Measurements from ENCODE around the gene AP2M1. TPM values are rescaled to one million over a fixed set of nuclear protein-coding genes. Genes with fewer than 3 reads are reported as not detected.

AP2M1 gene
- total and polyA plus RNA-seq, 2 of the 13 experiments (the other 11 are each of a cell fraction or from before 2014, with no cell fraction given), result 126 to 146 TPM

DNA sequence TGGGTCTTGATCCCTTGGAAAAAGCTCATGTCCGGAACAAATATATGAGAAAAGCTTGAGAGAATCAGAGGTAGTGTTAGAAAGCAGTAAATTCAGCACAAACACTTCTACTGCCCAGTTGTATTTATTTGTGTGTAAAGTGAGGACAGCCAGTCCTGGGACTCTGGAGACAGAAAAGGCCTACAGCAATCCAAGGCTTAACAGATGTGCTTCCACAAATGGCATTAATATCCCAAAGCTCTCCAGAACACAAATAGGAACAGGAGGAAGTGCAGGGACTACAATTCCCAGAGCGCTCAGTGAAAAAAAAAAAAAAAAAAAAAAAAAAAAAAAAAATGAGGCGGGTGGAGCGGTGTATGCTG lies 390 bp upstream of the AP2M1 start (continued):
- TF ChIP-seq PAX8 (CRISPR knock-in tag; IDR thresholded peaks at IDR 0.05; ENCODE audit: borderline replicate concordance) (no peak), ZC3H13 (CRISPR knock-in tag; IDR thresholded peaks at IDR 0.05) (0 out of 2 replicates have a peak, but pooled peaks have one; percentile 36), ZFP91 (CRISPR knock-in tag; IDR thresholded peaks at IDR 0.05; ENCODE audit: borderline replicate concordance) (no peak), ZNF260 (CRISPR knock-in tag; IDR thresholded peaks at IDR 0.05; ENCODE audit: borderline replicate concordance, low read depth) (no peak)

DNA sequence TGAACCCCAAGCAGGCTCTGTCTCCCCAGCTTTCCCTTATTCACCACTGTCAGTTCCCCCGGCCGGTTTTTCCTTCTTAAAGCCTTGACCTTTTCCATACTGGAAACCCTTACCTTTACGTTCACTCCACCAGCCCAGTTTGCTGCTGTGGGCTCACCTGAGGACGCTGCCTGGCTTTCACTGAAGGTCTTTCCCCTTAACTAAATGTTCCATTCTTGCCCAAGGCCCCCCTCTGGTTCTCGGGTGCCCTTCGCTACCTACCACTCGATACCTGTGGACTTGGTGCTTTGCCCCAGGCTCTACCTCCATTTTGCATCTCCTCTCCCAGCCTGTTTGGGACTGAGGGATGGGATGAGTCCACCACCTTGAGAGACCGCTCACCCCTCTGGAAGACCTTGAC lies 851 bp downstream of the AP2M1 start:
- FAIRE-seq, result no peak
- Histone ChIP-seq H4K20me1 (ENCODE audit: insufficient read depth, low read length) (no peaks in the 10 kb centered on the region; the same call in 1 of the 2 replicates), H3K9ac (ENCODE audit: insufficient read depth, low read depth, low read length) (peak overlapping the region; percentile 98), H3K27ac (ENCODE audit: extremely low read length, insufficient read depth, low read length) (peak overlapping the region; percentile 77), H3K4me1 (ENCODE audit: insufficient read depth, low read length) (peaks cover 24% of the 10 kb centered on the region), H3K36me3 (replicated peaks in 1 of 2; ENCODE audit: control insufficient read depth in 1 of 2, insufficient read depth in 2 of 2, low read length in 2 of 2) (peaks cover 27 to 50% of the 10 kb centered on the region in 2 experiments), H3K4me2 (ENCODE audit: low read depth, low read length) (peak overlapping the region; percentile 95), H3K79me2 (ENCODE audit: insufficient read depth, low read length) (peaks cover 23% of the 10 kb centered on the region), H3K4me3 (replicated peaks in 1 of 3; ENCODE audit: insufficient read depth in 1 of 3, low read depth in 2 of 3, low read length in 3 of 3) (peak overlapping the region; percentile 97 to 99 (median 99)), H3K9me3 (ENCODE audit: low read length) (no peaks in the 10 kb centered on the region), H3K27me3 (ENCODE audit: control insufficient read depth in 1 of 2, insufficient read depth in 2 of 2, low read length in 2 of 2) (no peaks in the 10 kb centered on the region; a peak in 1 of 5 replicates), H2AFZ (ENCODE audit: low read length) (no peak overlapping the region)
- intact Hi-C loops (cut with micrococcal nuclease; ENCODE audit: unreplicated experiment), result loop anchor here (2.0 kb wide), 1 partner anchor 19 kb away; no protein-coding TSS in a partner anchor
- DNase-seq (ENCODE audit: low spot score), result no peak
- ATAC-seq, result peak; percentile 9; the same call in 2 of the 3 replicates
- ChIA-PET CTCF (ENCODE audit: low intra/inter-chr PET ratio, low total read pairs) (no interaction called here), POLR2A (interaction anchor here (0.7 to 2.4 kb wide), 3 partner anchors 9 to 10 kb away, joined by 3 to 23 read pairs (median 17); partner anchors contain the start of gene ABCF3)
- no TSS peak for BruUV-seq (replicated peaks)
- WGBS (ENCODE audit: low lambda C conversion rate), result 11% methylated on average over 8 of the region's 8 CpGs
- in situ Hi-C loops (cut with HindIII; ENCODE audit: extremely low pct_ligation_motif_present, low pct_unique_long_range_greater_than_20kb), result no loop called here
- TF ChIP-seq CBX5 (CRISPR knock-in tag; IDR thresholded peaks at IDR 0.05; ENCODE audit: borderline replicate concordance), result no peak
- TF ChIP-seq CREB1 (IDR thresholded peaks at IDR 0.05), result no peak
- TF ChIP-seq CREB1 (CRISPR knock-in tag; IDR thresholded peaks at IDR 0.05), result no peak
- TF ChIP-seq HNRNPK (IDR thresholded peaks at IDR 0.05; ENCODE audit: low read depth, low read length, poor library complexity, severe bottlenecking), result no peak
- TF ChIP-seq, protein P1, sequence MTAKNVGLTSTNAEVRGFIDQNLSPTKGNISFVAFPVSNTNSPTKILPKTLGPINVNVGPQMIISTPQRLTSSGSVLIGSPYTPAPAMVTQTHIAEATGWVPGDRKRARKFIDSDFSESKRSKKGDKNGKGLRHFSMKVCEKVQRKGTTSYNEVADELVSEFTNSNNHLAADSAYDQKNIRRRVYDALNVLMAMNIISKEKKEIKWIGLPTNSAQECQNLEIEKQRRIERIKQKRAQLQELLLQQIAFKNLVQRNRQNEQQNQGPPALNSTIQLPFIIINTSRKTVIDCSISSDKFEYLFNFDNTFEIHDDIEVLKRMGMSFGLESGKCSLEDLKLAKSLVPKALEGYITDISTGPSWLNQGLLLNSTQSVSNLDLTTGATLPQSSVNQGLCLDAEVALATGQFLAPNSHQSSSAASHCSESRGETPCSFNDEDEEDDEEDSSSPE (CRISPR knock-in tag; IDR thresholded peaks at IDR 0.05), result no peak
- TF ChIP-seq ZMAT3 (CRISPR knock-in tag; conservative IDR thresholded peaks at IDR 0.05), result no peak
- no peak for TF ChIP-seq U2AF1 (optimal IDR thresholded peaks at IDR 0.05; ENCODE audit: low read depth, low read length)
- TF ChIP-seq CBX2 (IDR thresholded peaks at IDR 0.05; ENCODE audit: low read depth, low read length), result no peak
- no peak for TF ChIP-seq CBX2 (CRISPR knock-in tag; IDR thresholded peaks at IDR 0.05; ENCODE audit: low read depth)
- TF ChIP-seq, protein P2, sequence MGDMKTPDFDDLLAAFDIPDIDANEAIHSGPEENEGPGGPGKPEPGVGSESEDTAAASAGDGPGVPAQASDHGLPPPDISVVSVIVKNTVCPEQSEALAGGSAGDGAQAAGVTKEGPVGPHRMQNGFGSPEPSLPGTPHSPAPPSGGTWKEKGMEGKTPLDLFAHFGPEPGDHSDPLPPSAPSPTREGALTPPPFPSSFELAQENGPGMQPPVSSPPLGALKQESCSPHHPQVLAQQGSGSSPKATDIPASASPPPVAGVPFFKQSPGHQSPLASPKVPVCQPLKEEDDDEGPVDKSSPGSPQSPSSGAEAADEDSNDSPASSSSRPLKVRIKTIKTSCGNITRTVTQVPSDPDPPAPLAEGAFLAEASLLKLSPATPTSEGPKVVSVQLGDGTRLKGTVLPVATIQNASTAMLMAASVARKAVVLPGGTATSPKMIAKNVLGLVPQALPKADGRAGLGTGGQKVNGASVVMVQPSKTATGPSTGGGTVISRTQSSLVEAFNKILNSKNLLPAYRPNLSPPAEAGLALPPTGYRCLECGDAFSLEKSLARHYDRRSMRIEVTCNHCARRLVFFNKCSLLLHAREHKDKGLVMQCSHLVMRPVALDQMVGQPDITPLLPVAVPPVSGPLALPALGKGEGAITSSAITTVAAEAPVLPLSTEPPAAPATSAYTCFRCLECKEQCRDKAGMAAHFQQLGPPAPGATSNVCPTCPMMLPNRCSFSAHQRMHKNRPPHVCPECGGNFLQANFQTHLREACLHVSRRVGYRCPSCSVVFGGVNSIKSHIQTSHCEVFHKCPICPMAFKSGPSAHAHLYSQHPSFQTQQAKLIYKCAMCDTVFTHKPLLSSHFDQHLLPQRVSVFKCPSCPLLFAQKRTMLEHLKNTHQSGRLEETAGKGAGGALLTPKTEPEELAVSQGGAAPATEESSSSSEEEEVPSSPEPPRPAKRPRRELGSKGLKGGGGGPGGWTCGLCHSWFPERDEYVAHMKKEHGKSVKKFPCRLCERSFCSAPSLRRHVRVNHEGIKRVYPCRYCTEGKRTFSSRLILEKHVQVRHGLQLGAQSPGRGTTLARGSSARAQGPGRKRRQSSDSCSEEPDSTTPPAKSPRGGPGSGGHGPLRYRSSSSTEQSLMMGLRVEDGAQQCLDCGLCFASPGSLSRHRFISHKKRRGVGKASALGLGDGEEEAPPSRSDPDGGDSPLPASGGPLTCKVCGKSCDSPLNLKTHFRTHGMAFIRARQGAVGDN (CRISPR knock-in tag; IDR thresholded peaks at IDR 0.05), result no peak
- TF ChIP-seq, protein P3, sequence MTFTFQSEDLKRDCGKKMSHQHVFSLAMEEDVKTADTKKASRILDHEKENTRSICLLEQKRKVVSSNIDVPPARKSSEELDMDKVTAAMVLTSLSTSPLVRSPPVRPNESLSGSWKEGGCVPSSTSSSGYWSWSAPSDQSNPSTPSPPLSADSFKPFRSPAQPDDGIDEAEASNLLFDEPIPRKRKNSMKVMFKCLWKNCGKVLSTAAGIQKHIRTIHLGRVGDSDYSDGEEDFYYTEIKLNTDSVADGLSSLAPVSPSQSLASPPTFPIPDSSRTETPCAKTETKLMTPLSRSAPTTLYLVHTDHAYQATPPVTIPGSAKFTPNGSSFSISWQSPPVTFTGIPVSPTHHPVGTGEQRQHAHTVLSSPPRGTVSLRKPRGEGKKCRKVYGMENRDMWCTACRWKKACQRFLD (CRISPR knock-in tag; IDR thresholded peaks at IDR 0.05; ENCODE audit: borderline replicate concordance), result no peak
